ENCODE results near the gene GALNTL6. TPM values are rescaled to one million over a fixed set of nuclear protein-coding genes. Genes with fewer than 3 reads are reported as not detected.
A peak's percentile ranks its signal among the peaks of the same experiment; 100 is the strongest.

The GALNTL6 gene
- total RNA-seq, 1 experiment from 2014 or later: not detected

GRCh38 chr4:171919314-171919713 is 106.1 kb downstream of the GALNTL6 start (continued):
- TF ChIP-seq RAD21 (IDR thresholded peaks at IDR 0.05; ENCODE audit: low read depth): no peak
- TF ChIP-seq, protein P1, sequence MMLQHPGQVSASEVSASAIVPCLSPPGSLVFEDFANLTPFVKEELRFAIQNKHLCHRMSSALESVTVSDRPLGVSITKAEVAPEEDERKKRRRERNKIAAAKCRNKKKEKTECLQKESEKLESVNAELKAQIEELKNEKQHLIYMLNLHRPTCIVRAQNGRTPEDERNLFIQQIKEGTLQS (IDR thresholded peaks at IDR 0.05): no peak
- TF ChIP-seq, protein P2, sequence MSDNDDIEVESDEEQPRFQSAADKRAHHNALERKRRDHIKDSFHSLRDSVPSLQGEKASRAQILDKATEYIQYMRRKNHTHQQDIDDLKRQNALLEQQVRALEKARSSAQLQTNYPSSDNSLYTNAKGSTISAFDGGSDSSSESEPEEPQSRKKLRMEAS (IDR thresholded peaks at IDR 0.05): no peak
- TF ChIP-seq JUND (IDR thresholded peaks at IDR 0.05): no peak

GRCh38 chr4:171920901-171921300 is 107.7 kb downstream of the GALNTL6 start:
- intact Hi-C loops (cut with micrococcal nuclease): no loop called here
- no peaks in the 10 kb centered on the region for H3K4me1 ChIP-seq (ENCODE audit: control insufficient read depth in 1 of 2, insufficient read depth in 2 of 2, low read length in 2 of 2)
- H3K9me2 ChIP-seq (ENCODE audit: insufficient read depth): no peaks in the 10 kb centered on the region
- H3K9ac ChIP-seq (ENCODE audit: low read length): no peak overlapping the region
- H3K27me3 ChIP-seq (ENCODE audit: insufficient read depth, low read length): no peaks in the 10 kb centered on the region
- no peaks in the 10 kb centered on the region for H3K79me2 ChIP-seq (ENCODE audit: insufficient read depth, low read length)
- TF ChIP-seq, protein P3, sequence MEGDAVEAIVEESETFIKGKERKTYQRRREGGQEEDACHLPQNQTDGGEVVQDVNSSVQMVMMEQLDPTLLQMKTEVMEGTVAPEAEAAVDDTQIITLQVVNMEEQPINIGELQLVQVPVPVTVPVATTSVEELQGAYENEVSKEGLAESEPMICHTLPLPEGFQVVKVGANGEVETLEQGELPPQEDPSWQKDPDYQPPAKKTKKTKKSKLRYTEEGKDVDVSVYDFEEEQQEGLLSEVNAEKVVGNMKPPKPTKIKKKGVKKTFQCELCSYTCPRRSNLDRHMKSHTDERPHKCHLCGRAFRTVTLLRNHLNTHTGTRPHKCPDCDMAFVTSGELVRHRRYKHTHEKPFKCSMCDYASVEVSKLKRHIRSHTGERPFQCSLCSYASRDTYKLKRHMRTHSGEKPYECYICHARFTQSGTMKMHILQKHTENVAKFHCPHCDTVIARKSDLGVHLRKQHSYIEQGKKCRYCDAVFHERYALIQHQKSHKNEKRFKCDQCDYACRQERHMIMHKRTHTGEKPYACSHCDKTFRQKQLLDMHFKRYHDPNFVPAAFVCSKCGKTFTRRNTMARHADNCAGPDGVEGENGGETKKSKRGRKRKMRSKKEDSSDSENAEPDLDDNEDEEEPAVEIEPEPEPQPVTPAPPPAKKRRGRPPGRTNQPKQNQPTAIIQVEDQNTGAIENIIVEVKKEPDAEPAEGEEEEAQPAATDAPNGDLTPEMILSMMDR (IDR thresholded peaks at IDR 0.05 in 2 of 3, conservative IDR thresholded peaks at IDR 0.05 in 1 of 3; ENCODE audit: borderline replicate concordance in 1 of 3, insufficient read depth in 1 of 3, low read depth in 2 of 3, low read length in 2 of 3): no peak
- TF ChIP-seq TCF7L2 (IDR thresholded peaks at IDR 0.05; ENCODE audit: borderline replicate concordance, extremely low read depth, insufficient read depth, insufficient read length): no peak
- TF ChIP-seq, protein P2 (IDR thresholded peaks at IDR 0.05): no peak
- no peak for TF ChIP-seq ELF1 (IDR thresholded peaks at IDR 0.05; ENCODE audit: borderline replicate concordance, low read depth)
- TF ChIP-seq ZFX (IDR thresholded peaks at IDR 0.05): no peak
- TF ChIP-seq CEBPB (IDR thresholded peaks at IDR 0.05; ENCODE audit: low read depth): no peak
- no peak for TF ChIP-seq SRF (IDR thresholded peaks at IDR 0.05; ENCODE audit: low read depth)
- no peak for TF ChIP-seq RAD21 (IDR thresholded peaks at IDR 0.05; ENCODE audit: low read depth)
- TF ChIP-seq EZH2 (IDR thresholded peaks at IDR 0.05): no peak
- CTCF ChIA-PET: no interaction called here
- DNase-seq (ENCODE audit: low read depth, low spot score) (no peak), ATAC-seq (no peak)
- H3K4me2 ChIP-seq (ENCODE audit: low read length): no peak overlapping the region
- no peaks in the 10 kb centered on the region for H3K9me3 ChIP-seq (ENCODE audit: control insufficient read depth in 1 of 2, insufficient read depth in 1 of 2, low read depth in 1 of 2, low read length in 2 of 2)
- no peak overlapping the region for H3K27ac ChIP-seq (ENCODE audit: low read depth, low read length)
- H3K4me3 ChIP-seq (replicated peaks in 1 of 2; ENCODE audit: low read depth in 1 of 2, low read length in 2 of 2): no peak overlapping the region
- no TSS peak for BruUV-seq (replicated peaks)
- H3K36me3 ChIP-seq (ENCODE audit: control insufficient read depth in 1 of 2, insufficient read depth in 2 of 2, low read length in 2 of 2): no peaks in the 10 kb centered on the region
- no peaks in the 10 kb centered on the region for H4K20me1 ChIP-seq (ENCODE audit: insufficient read depth)
- peak overlapping the region; percentile 29 for H2AFZ ChIP-seq (ENCODE audit: low read depth, low read length, poor library complexity, severe bottlenecking)
- POLR2A ChIA-PET: no interaction called here
- RAD21 ChIA-PET (ENCODE audit: low non-redundant PET in 1 of 2, low total read pairs in 2 of 2, uncharacterized antibody in 2 of 2, unreplicated experiment in 2 of 2): no interaction called here
